Subcutaneous adipose tissue (tissue), 4 donors: ENCODE data around the gene POLR1D. TPM values are rescaled to one million over a fixed set of nuclear protein-coding genes. Genes with fewer than 3 reads are reported as not detected.

Experiments used
- total RNA-seq, 4 donors: library from RNA; depleted of rRNA; stranded (reverse); fragments of >200 nt; gene quantifications; one replicate each; pipeline ENCODE4 v1.1.0, GENCODE V29; 2016
- TF ChIP-seq, protein P1 (sequence below): fragments of 450-650 bp; IDR thresholded peaks from one replicate; pipeline ENCODE4 v1.5.1; 2016; ENCODE audit warnings: low read depth, mild to moderate bottlenecking, control low read depth, antibody characterized with exemption, moderate library complexity

The POLR1D gene
- total RNA-seq, 4 donors from 2014 or later = 78.0 to 105 (median 92.1) TPM

DNA sequence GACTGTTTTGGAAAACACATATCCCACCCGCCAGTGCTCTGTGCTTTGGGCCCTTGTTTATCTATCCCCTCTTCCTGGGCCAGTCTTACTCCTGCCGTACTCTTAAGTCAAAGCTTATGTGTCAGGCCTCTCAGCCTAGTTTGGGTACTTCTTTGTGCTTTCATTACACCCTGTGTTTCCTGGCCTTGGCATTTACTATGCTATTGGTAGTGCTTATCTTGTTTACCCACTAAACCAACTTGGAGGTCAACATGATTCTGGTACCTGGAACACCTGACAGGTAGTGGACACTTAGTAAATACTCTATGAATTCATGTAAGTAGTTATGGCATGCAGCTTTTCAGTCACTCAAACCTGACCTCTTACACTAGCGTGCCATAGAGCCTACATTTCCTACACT, 2.4 kb downstream of the POLR1D start:
- TF ChIP-seq, protein P1, sequence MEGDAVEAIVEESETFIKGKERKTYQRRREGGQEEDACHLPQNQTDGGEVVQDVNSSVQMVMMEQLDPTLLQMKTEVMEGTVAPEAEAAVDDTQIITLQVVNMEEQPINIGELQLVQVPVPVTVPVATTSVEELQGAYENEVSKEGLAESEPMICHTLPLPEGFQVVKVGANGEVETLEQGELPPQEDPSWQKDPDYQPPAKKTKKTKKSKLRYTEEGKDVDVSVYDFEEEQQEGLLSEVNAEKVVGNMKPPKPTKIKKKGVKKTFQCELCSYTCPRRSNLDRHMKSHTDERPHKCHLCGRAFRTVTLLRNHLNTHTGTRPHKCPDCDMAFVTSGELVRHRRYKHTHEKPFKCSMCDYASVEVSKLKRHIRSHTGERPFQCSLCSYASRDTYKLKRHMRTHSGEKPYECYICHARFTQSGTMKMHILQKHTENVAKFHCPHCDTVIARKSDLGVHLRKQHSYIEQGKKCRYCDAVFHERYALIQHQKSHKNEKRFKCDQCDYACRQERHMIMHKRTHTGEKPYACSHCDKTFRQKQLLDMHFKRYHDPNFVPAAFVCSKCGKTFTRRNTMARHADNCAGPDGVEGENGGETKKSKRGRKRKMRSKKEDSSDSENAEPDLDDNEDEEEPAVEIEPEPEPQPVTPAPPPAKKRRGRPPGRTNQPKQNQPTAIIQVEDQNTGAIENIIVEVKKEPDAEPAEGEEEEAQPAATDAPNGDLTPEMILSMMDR = no peak

DNA sequence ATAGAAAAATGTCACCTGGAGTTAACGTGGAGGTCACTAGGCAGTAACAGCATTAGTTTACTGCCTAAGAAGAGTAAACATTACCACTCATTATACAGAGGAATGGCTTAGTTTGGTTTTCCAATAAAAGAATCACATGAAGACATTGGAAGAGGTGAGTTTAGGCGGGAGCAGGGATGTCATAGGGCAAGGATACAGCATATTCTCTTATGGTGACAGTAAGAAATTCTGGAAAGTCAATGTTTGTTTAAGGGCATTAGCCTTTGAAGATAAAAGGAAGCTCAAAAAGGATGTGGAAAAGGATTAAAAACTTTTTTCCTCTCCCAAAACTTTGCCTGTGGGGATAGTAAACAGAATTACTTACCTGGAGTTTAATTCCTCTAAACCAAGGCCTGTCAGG, 4.1 kb downstream of the POLR1D start:
- TF ChIP-seq, protein P1 = no peak

DNA sequence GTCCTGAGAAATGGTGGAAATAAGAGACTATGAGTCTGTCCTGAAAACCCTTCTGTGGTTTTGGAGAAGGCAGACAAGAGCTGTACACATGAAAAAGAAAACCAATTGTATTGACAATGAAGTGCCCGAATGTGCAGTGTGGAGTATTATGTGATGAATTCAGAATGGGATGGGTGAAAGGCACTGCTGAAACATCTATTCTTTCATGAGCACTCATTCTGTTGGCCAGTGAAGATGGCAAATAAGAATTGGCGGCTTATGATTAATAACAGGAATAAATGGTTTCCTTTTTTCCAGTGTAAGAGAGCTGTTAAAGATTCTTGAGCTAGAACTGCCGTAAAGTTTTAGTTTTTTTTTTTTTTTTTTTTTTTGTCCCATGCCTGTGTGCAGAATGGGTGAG, 5.7 kb downstream of the POLR1D start:
- TF ChIP-seq, protein P1 = no peak

DNA sequence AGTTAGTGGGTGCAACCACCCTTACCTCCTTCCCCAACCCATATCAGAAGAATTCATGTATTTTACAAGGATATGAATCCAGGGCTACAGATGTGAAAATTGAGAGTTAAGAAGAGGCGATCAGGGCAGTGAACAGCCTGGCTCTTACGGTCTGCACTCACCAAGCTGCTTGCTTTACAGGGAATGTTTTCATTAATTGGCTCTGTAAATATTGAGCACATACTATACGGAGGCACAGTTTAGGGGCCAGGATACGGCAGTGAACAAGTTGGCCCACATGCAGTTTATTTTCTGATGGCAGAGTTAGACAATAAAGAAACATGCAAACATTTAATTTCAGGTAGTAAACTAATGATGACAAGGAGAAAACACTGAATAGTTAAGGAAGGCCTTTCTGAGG, 6.4 kb downstream of the POLR1D start:
- TF ChIP-seq, protein P1 = no peak

DNA sequence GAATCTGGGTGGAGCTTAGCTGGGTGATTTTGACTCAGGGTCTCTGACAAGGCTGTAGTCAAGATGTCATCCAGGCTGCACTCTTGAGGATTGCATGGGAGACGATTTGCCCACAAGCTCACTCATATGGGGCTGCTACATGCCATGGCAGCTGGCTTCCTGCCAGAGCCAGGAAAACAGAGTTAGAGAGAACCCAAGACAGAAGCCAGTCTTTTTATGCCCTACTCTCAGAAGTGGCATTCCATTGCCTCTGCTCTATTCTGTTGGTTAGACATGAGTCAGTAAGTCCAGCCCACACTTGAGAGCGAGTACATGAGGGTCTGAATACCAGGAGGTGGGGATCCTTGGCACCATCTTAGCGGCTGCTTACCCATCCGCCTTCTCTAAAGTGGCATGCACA, 9.5 kb downstream of the POLR1D start:
- TF ChIP-seq, protein P1 = no peak

DNA sequence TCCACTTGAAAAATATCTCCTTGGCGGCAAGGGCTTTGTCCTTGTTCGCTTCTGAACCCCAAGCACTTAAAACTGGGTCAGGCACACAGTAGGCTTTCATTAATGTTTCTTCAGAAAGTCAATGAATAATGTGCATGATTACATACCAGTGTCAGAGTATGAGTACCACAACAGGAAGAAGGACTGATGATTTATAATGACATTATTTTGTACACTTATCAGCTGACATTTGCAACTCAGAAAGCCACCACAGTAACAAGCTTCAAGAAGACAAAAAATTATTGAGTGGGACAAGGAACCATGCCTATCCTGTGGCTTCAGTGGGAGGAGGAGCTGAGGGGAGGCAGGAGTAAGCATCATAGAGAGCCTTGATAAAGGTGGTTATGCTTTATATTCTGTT, 10.0 kb downstream of the POLR1D start:
- TF ChIP-seq, protein P1 = no peak

DNA sequence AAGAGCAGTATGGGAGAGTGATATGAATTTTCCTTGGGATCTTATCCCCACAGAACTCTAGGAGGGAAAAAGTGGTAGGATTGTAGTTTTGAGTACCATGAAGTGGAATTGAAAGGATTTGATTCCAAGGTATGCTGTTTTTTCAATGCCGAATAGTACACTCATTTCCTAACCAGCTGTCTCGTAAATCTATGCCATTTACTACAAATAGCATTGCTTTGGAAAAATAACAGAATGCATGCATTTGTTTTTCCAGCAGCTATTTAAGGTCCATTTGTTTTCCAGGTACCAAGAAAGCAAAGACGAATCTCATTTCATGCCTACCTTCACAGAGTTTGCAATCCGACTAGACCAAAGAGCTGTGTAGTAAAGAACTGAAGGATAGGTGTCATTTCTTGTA, 10.5 kb downstream of the POLR1D start:
- TF ChIP-seq, protein P1 = no peak
